NCI-H1436 treated with DMSO at 0.1 percent for 48 hours (cell line): ENCODE measurements around the gene AKNAD1.
"Not testable (repeated sequence)": the region's sequence is repeated elsewhere in the genome, so short reads cannot be mapped to it uniquely, and the experiment has no call there.

Experiments used
- DNase-seq: peaks from one replicate; lab custom pipeline; 2025; lab: John Stamatoyannopoulos, UW

AKNAD1 gene

GRCh38 chr1:108785264-108785663 lies 71.6 kb downstream of the AKNAD1 start:
- no peak for DNase-seq

DNA sequence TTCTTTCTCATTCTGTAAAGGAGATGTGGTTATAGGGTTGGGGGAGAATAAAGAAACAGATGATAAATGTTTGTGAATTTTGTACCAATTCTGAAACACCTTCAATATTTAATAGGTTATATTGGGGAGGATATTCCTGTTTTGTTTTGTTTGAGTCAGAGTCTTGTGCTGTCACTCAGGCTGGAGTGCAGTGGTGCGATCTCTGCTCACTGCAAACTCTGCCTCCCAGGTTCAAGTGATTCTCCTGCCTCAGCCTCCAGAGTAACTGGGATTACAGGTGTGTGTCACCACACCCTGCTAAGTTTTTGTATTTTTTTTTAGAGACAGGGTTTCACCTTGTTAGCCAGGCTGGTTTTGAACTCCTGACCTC lies 75.3 kb downstream of the AKNAD1 start:
- DNase-seq, result not testable (repeated sequence)

GRCh38 chr1:108780937-108781574 lies 75.8 kb downstream of the AKNAD1 start:
- DNase-seq, result no peak

- DNase-seq, result no peak
Measured at GRCh38 chr1:108779455-108779854, 77.4 kb downstream of the AKNAD1 start.

DNA sequence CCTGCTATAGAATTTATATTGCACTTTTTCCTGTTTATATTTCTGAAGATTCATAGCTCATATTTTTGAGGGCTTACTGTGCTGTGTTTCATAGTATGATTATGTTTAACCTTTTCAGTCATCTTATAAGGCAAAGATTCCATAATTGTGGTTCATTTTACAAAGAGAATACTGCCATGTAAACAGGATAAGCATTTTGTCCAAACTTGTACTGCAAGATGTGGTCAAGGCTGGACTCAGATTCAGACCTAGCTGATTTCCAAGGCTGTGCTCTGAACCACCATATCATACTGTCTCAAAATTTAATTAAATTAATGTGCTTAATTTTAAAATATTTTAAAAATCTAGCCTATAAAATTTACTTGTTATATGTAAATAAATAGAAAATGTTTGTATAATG lies 79.1 kb downstream of the AKNAD1 start:
- DNase-seq, result no peak

DNA sequence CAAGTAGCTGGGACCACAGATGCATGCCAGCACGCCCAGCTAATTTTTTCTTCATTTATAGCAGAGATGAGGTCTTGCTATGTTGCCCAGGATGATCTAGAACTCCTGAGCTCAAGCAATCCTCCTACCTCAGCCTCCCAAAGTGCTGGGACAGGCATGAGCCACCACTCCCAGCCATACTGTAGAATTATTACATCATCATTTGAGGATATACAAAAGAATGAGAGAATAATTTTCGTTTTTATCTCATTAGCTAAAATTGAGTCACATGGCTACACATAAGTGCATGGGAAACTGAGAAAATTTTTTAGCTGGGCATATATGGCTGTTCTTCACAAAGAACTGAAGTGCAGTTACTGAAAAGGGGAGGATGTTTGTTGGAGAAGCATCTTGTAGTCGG lies 89.2 kb downstream of the AKNAD1 start:
- DNase-seq, result no peak

DNA sequence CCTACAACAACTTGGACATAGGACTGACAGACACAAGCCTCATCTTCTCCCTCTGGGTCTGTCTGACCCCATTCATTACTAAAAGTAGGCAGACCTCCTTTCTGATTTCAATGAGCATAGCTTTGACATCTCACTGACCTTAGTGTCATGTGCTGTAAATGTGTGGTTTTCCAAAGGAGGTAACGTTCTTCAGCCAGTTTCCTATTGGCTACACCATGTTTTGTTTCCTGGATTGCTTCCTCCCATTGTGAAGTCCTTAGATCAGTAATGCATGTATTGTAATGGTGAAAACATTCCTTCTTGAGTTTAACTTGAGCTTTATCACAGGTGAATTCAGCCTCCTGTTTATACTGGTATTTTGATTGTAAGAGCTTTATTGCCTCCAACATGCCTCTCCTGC lies 89.8 kb downstream of the AKNAD1 start:
- no peak for DNase-seq
